Stimulated activated CD4-positive, alpha-beta T cell treated with anti-CD3 and anti-CD28 coated beads, TNF-alpha, amount 100 ng/mL, for 4 hours (primary cell): ENCODE measurements around the gene TWIST2.

Source experiments
- DNase-seq, 3 experiments: peaks; one replicate each; pipeline ENCODE4 v3.0.0-alpha.2; 2020; ENCODE audit warnings: low read depth in 3 of 3

TWIST2 gene

DNA sequence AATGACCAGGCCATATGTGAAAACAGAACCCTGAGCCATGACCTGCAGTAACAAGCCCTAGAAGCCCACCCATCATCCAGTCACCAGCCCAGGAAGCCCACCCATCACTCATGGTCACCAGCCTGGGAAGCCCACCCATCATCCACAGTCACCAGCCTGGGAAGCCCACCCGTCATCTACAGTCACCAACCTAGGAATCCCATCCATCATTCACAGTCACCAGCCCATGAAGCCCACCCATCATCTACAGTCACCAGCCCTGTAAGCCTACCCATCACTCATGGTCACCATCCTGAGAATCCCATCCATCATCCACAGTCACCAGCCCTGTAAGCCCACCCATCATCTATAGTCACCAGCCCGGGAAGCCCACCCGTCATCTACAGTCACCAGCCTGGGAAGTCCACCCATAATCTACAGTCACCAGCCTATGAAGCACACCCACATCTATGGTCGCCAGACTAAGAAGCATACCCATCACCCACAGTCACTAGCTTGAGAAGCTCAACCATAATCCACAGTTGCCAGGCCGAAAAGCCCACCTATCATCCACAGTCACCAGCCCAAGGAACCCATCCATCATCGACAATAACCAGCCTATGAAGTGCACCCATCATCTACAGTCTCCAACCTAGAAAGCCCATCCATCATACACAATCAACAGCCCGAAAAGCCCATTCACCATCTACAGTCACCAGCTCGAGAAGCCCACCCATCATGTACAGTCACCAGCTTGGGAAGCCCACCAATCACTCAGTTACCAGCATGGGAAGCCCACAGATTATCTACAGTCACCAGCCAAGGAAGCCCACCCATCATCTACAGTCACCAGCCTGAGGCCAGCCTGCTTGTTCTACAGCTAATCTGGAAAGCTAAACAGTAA, 91.9 kb downstream of the TWIST2 start:
- no peak for DNase-seq

DNA sequence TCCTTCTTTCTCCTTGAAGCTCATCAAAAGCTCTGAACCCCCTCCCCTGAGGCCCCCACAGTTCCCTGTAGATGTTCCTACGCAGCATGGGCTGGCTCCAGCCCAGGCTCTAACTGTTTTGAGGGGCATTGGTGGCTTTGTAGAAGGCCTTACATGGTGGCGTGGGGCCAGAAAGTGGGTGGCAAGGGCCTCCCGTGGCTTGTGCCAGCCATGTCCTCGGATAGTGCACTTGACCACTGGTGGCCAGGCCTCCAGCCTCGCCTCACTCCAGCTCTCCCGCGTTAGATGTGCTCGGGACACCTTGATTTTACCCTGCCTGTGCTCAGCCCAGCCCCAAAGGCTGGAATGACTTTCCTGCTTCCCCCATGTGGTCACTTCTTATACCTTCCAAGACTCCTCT, 92.9 kb downstream of the TWIST2 start:
- no peak for DNase-seq

DNA sequence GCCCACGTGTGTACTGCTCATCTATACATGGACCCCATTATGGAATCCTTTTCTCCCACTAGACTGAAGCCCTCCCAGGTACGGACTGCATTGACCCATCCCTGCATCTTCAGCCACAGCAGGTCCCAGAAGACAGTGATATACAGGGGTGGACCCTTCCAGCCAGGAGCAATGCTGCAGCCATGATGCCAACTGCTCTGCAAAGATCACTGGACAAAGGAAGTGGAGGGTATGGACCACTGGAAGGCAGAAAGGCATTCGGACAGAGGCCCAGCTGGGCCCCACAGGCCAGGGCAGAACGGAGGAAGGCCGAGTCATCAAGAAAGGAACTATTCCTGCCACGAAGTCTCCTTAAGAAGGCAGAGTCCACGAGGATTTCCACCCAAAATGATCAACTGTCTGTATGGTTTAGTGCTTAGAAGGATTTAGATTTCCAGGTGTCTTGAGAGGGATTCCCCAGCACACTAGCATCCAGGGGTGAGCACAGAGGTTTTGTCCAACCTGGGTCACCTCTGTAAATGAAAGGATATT, 93.4 kb downstream of the TWIST2 start:
- DNase-seq = no peak

DNA sequence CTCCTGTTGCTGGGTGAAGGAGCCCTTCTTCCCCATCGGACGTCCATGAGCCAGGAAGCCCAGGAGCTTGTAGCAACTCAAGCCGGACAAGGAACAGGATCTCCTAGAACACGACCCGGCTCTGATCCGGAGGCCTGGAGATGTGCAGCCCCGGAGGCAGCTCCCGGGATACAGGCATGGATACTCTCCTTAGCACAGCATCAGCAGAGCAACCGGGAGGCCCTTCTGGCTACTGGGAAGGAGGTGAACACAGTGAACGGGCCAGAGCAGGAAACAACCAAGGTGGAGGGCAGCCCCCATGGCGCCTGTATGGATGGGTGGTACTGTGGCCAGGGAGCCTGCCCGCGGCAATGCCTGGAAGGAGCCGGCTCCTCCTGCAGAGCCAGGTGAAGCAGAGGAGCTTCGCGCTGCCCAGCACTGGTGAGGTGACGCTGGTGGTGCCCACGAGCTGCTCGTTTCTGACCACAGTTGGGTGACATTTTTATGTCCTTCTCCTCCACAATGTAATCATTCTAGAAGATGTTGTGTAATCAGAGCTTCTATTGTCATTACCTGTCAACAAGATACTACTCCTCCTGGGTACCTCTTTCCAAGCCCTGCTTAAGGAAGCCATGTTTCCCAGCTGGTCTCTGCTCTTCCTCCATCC, 94.3 kb downstream of the TWIST2 start:
- DNase-seq = no peak

DNA sequence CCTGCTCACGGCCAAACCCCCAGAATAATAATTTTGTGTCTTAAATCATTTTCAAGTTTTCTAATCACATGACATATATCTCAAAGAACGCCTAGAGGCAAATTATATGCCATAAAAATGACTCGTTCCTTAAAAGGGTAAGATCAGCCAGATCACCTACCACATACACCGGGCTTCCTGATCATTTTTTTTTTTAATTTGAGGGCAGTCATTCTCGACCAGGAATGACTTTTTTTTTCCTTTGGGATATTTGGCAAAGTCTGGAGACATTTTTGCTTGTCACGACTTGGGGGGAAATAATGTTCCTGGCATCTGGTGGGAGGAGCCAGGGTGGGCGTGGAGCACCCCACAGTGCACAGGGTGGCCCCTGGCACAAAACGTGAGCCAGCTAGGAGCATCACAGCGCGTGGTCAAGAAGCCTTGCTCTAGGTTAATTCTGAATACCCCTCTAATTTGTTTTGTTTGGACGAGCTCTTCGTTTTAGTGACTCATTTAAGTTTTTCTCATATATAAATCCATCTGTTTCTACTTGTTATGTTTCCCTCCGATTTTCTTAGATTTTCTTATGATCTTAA, 94.9 kb downstream of the TWIST2 start:
- DNase-seq = no peak

DNA sequence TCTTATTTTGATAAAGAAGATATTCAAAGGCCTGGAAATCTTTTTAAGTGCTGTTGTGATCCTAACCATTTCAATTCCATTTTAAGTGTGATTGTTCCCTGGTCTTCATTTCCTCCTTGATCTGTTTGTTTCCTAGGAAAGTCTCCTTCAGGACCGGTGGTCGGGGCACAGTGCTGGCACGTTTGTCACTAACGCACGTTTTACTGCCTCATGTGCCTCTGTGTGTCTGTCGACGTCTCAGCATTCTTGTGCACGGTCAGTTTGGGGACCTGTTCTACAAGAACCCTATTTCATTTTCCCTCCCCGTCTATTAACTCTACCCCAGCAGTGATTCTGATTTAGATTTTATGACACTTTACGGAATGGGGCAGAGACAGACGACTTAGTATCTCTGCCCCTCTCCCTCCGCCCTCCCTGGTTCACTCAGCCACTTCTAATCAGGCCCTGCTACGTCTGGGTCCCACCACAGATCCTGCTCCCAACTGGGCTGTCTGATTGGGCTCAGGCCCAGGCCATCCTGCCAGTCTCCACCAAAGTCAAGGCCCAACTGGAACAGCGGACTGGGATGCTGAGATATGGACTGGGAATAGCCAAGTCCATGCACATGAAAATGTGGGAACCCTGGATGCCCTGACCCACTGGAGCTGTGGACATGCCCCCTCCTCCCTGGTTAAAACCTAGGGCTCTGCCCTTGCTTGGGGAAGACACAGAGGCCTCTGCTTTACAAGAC, 95.6 kb downstream of the TWIST2 start:
- no peak for DNase-seq

DNA sequence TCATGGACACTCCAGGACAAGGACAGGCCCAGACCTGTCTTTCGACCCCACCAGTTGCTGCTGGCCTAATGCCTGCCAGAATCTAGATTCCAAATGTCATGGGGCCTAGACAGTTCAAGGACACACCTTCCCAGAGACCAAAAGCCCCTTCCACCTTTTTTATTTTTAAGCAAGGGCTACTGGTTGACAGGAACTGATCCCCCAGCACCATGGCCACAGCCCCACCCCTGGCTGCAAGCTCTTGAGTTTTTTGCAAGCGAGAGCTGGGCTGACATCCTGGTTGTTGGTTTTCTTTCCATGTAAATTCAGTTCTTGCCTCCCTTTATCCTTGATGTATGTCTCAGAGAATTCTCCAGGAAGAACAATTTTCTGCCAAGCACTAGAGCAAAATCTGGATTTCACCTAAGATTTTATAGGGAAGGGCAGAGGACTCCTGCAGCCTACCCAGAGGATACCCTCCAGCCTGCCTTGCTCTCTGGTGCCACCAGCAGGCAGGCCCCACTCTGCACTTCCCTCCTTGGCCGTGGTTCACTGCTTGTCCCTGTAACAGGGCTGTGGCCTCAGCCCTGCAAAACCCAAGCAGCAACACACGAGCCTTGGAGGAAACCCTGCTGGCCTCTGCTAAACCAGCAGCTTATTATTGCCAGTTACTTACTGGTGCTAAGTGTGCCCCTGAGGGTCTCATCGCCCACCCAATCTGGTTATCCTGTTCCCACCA, 97.7 kb downstream of the TWIST2 start:
- DNase-seq = no peak

DNA sequence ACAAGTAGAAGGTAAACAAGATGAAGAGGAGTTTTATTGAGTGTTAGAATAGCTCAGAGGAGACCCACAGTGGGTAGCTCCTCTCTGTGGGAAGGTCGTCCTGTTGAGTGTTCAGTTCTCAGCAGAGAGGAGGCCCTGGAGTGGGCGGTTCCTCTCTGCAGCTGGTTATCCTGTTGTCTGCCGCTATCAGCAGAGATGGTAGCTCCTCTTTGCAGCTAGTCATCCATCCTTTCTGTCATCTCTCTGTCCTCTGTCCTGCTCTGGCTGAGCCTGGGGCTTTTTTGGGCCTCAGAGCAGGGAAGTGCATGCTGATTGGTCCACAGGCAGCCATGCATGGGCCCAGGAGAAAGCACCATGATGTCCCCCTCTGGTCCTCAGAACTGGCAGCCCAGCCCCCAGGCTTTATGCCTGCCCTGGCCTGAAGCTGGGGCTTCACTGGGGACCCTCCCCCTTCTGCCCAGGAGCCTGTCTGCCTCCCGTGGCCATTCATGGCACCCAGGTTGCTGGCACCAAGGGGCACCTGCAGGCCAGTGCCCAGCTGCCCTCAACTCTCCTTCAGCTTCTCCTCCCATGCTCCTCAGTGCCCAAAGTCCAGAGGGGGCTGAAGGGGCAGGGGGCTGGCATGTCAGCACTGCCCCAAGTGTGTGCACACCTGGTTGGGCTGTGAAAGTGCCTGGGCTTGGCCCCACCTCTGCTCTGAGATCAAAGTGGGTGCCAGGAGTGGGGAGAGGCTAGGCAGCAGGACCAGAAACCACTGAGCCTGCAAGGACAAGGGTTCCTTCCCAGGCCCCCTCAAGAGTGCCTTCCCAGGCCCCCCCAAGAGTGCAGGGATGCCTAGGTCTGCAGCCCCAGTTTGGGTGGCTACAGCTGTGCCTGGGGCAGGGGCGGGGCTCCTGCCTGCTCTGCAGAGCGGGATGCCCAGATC, 98.7 kb downstream of the TWIST2 start:
- DNase-seq = no peak

DNA sequence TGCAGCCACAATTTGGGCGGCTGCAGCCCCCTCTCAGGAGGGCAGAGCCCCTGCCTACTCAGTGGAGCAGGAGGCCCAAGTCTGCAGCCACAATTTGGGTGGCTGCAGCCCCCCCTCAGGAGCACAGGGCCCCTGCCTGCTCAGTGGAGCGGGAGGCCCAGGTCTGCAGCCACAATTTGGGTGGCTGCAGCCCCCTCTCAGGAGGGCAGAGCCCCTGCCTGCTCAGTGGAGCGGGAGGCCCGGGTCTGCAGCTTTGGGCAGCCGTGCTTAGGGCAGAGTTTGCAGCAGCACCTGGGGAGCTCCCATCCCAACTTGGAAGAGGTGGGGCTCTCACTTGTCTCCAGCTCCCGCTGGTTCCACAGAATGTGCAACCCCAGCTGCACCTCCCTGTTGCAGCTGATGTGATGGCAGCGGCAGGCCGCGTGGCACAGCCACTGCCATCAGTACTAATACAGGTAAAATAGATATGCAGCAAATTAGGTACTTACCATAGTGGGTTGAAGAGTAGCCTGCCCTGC, 99.4 kb downstream of the TWIST2 start:
- DNase-seq = no peak

DNA sequence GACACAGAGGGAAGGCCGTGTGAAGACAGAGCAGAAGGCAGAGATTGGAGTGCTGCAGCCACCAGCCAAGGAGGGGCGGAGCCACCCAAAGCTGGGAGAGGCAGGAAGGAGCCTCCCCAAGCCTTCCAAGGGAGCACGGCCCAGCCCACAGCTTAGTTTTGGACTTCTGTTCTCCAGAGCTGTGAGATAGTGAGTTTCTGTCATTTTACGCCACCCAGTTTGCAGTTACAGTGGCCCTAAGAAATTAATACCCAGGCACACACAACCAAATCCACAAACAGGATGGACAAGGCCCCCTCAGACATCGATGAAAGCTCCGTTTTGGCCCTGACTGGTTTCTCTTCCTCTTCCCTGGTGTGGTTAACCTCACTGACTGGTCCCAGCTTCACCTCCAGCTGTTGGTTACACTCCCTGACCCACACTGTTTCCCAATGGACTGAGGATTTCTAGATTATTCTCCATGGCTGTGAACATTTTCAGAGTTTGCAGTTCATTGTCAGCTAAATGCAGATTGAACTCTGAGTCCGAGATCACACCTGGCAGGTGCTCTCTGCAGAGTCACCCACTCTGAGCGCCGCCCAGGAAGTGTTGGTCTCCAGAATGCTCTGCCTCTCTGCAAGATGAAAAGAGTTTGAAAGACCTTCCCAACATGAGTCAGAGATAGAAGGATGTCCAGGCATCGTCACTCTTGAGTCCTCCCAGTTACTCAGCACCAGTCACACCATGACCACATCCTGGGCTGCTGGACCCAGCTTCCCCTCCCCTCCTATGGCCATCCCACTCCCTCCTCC, 100.2 kb downstream of the TWIST2 start:
- no peak for DNase-seq

DNA sequence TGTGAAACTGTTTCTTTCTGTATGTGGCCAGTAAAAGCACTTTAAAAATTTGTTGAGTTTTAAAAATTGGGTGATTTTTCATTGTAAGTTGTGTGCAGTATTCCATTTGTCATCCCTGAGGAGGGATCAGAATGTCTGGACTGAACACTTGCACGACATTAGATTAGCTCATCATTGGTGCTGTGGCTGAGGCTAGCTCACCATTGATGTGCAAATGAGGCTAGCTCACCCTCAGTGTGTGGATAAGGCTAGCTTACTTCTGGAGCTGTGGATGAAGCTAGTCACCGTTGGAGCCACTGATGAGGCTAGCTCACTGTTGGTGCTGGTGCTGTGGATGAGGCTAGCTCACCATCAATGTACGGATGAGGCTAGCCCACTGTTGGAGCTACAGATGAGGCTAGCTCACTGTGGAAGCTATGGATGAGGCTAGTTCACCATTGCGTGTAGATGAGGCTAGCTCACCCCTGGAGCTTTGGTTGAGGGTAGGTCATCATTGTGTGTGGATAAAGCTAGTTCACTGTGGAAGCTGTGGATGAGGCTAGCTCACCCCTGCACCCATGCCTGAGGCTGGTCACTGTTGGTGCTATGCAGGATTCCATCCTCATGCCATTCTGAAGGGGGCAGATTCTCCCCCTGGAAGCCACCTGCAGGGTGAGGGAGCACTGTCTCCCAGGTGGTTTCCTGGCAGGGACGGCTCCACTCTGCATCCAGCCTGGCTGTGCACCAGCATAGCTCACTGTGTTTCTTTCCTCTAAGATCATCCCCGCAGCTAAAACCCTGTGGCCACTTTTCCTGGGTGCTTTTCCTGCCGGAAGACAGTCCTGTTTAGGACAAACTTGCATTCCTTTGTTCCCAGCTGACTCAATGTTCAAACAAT, 101.1 kb downstream of the TWIST2 start:
- DNase-seq = no peak

DNA sequence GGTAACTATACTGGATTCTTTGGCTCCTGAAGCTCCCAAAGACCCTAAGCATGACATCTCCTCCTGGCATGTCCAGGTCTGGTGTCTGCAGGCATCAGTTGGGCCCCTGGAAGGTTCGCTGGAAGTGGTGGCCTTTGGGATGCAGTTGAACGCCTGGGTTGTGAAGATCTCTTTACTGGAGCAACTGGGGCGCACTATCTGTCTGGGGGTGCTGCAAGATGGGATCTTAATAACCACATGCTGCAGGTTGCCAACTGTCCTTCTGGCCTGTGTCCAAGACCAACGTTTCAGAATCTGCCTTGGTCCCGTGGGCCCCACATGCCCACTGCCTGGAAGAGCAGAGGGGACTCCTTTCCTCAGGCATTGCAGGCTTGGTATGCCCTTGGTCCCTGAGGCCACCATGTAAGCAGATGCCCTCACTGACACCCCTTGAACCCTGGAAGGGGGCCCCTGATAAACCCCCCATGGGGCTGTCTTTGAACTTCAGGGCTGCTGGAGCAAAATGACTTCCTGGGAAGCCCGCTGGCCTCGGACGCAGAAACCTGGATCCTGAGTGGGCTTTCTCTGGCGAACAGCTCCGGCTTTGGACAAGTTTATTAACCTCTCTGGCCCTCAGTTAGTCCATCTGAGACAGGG, 101.9 kb downstream of the TWIST2 start:
- DNase-seq = no peak

DNA sequence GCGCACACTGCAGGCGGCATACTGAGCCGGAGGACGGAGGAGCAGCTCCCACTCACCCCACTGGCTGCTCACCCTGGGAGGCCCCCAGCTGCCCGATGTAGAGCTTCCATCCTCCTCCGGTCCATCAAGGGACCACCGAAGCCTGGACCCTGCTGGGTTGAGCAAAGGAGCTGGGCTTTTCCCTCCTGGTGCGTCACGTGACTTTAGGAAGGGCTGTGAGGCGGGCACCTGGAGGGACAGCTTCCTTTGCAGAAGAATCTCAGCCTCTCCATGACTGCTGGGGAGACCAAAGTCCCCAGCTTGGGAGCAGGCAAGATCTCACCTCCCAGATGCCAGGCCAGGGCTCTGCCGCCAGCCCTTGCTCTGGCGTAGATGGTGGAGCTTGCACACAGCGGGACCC, 102.7 kb downstream of the TWIST2 start:
- no peak for DNase-seq

DNA sequence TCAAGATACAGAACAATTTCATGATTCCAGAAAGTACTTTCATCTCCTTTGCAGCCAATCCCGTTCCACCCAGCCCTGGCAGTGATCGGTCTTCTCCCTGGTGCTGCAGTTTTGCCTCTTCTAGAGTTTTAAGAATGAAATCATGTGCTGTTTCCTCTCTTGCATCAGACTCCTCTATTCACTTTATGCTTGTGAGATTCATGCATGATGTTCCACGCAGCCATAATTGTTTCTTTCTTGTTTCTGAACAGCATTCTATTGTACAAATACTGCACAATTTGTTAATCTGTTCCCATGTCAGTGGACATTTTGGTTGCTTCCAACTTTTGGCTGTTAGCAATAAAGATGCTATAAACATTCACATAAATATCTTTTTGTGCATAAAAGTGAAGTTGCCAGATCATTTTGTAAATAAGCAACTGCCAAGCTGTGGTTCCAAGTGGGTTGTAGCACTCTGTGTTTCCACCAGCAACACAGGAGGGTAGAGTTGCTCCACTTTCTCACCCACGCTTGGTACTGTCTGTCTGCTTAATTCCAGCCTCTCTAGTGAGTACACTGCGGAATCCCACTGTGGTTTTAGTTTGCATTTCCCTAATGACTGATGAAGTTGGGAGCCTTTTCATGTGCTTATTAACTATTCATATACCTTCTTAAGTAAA, 104.5 kb downstream of the TWIST2 start:
- no peak for DNase-seq

DNA sequence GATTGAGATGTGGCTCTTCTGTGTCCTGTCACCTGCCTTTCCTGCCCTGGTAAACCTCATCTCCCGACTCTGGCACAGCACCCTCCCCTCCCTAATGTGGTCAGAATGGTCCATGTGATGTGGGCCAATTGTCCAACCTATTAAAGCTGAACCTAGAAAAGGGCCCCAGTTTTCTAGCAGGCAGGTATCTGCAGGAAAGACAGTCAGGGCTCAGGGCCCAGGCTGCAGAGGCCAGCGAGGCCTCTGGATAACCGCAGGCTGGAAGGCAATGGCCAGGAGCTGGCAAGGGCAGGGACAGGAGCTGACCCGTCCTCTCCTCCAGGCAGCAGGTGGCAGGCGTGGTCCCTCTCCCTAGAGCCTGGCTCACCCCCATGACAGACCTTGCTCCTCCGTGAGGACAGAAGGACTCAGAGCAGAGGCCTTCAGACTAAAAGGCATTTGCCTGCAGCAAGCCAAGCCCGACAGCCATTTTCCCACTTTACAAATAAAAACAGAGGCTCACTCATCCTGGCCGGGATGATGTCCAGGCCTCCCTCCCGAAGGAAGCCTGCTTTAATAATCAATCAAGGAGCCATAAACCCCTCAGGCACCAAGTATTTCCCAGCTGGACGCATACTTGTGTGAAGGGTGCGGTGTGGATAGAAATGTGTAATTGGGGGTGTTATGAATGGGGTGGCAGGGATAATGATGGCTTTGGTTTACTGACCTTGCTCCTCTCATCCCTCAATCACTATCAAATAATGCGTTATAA, 107.1 kb downstream of the TWIST2 start:
- DNase-seq = no peak
